Measurements from ENCODE around the gene ERC2.
"Not testable (repeated sequence)": the region's sequence is repeated elsewhere in the genome, so short reads cannot be mapped to it uniquely, and the experiment has no call there.

ERC2 gene

GRCh38 chr3:56309465-56309864, 158.8 kb downstream of the ERC2 start:
- no peak for DNase-seq (ENCODE audit: low read depth)

GRCh38 chr3:56308471-56308870, 159.8 kb downstream of the ERC2 start:
- no peak for DNase-seq (ENCODE audit: low read depth)

- no peak for DNase-seq (ENCODE audit: low read depth)
Measured at GRCh38 chr3:56304069-56304468, 164.2 kb downstream of the ERC2 start.

- DNase-seq (ENCODE audit: low read depth), result no peak
Measured at GRCh38 chr3:56303487-56303886, 164.8 kb downstream of the ERC2 start.

GRCh38 chr3:56302417-56302816, 165.8 kb downstream of the ERC2 start:
- no peak for DNase-seq (ENCODE audit: low read depth)

- DNase-seq (ENCODE audit: low read depth), result no peak
Measured at GRCh38 chr3:56297281-56297840, 170.9 kb downstream of the ERC2 start.

- DNase-seq (ENCODE audit: low read depth), result no peak
Measured at GRCh38 chr3:56296361-56296760, 171.9 kb downstream of the ERC2 start.

- DNase-seq (ENCODE audit: low read depth), result no peak
Measured at GRCh38 chr3:56295161-56295560, 173.1 kb downstream of the ERC2 start.

- no peak for DNase-seq (ENCODE audit: low read depth)
Measured at GRCh38 chr3:56294286-56294685, 174.0 kb downstream of the ERC2 start.

GRCh38 chr3:56291953-56292352, 176.3 kb downstream of the ERC2 start:
- no peak for DNase-seq (ENCODE audit: low read depth)

GRCh38 chr3:56291244-56291680, 177.0 kb downstream of the ERC2 start:
- no peak for DNase-seq (ENCODE audit: low read depth)

GRCh38 chr3:56290374-56290773, 177.9 kb downstream of the ERC2 start:
- no peak for DNase-seq (ENCODE audit: low read depth)

GRCh38 chr3:56288258-56288657, 180.0 kb downstream of the ERC2 start:
- DNase-seq (ENCODE audit: low read depth), result no peak

- DNase-seq (ENCODE audit: low read depth), result no peak
Measured at GRCh38 chr3:56282341-56282740, 185.9 kb downstream of the ERC2 start.

GRCh38 chr3:56277236-56277635, 191.0 kb downstream of the ERC2 start:
- no peak for DNase-seq (ENCODE audit: low read depth)

- DNase-seq (ENCODE audit: low read depth), result no peak
Measured at GRCh38 chr3:56275120-56275519, 193.1 kb downstream of the ERC2 start.

- DNase-seq (ENCODE audit: low read depth), result no peak
Measured at GRCh38 chr3:56269755-56270535, 198.3 kb downstream of the ERC2 start.

GRCh38 chr3:56268616-56269383, 199.5 kb downstream of the ERC2 start:
- no peak for DNase-seq (ENCODE audit: low read depth)

GRCh38 chr3:56261852-56262251, 206.4 kb downstream of the ERC2 start:
- not testable (repeated sequence) for DNase-seq (ENCODE audit: low read depth)

- DNase-seq (ENCODE audit: low read depth), result no peak
Measured at GRCh38 chr3:56260262-56260661, 208.0 kb downstream of the ERC2 start.

GRCh38 chr3:56257826-56258225, 210.4 kb downstream of the ERC2 start:
- no peak for DNase-seq (ENCODE audit: low read depth)

GRCh38 chr3:56254835-56255234, 213.4 kb downstream of the ERC2 start:
- DNase-seq (ENCODE audit: low read depth), result no peak
